GM23248 (cell line): ENCODE data around the gene CHCHD1.

Experiments used
- EZH2 ChIP-seq: fragments of 200-600 bp; sonication (generic); IDR thresholded peaks from 2 replicates; pipeline ENCODE4 v1.6.1; 2018; ENCODE audit warnings: antibody characterized with exemption, mild to moderate bottlenecking; ENCODE audit not compliant: insufficient read depth, poor library complexity, severe bottlenecking
- EZH2phosphoT487 ChIP-seq: fragments of 200-600 bp; sonication (generic); IDR thresholded peaks from 2 replicates; pipeline ENCODE4 v1.6.1; 2018; ENCODE audit warnings: antibody characterized with exemption, moderate library complexity, mild to moderate bottlenecking, low read depth; ENCODE audit not compliant: insufficient read depth

GRCh38 chr10:73808021-73808815, 26.4 kb downstream of the CHCHD1 start:
- no peak for TF ChIP-seq EZH2
- TF ChIP-seq EZH2phosphoT487, result no peak
